IPS-11a (cell line): Measurements from ENCODE around the gene FFAR3.
"Not testable (repeated sequence)": the region's sequence is repeated elsewhere in the genome, so short reads cannot be mapped to it uniquely, and the experiment has no call there.

Source experiments
- H3K4me3 ChIP-seq: one replicate; pipeline ENCODE4 v1.5.1; 2013; ENCODE audit warnings: low read depth, low read length, control low read depth

The FFAR3 gene

DNA sequence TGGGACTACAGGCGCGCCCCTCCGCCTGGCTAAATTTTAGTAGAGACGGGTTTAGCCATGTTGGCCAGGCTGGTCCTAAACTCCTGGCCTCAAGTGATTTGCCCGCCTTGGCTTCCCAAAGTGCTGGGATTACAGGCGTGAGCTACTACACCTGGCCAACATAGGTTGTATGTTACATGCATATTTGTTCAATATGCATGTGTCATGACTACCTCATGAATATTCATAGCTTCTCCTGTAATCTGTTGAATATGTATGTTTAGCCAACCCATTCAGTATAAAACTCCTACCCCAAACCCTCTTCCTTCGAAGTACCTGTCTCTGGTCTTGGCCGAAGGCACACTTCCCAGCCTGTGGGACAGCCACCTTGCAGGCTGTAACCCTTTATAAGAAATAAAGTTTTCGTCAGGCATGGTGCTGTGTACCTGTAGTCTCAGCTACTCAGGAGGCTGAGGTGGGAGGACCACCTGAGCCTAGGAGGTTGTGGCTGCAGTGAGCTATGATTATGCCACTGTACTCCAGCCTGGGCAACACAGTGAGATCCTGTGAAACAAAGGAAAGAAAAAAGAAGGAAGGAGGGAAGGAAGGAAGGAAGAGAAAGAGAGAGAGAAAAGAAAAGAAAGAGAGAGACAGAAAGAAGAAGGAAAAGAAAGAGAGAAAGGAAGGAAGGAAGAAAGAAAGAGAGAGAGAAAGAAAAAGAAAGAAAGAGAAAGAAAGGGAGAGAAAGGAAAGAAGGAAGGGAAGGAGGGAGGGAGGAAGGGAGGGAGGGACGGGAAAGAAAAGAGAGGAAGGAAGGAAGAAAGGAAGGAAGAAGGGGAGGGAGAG lies 41.9 kb downstream of the FFAR3 start:
- no peak overlapping the region for H3K4me3 ChIP-seq

- H3K4me3 ChIP-seq: no peak overlapping the region
These were observed 42.5 kb downstream of the FFAR3 start for GRCh38 chr19:35400773-35401100.

GRCh38 chr19:35401416-35401815 lies 43.2 kb downstream of the FFAR3 start:
- H3K4me3 ChIP-seq: not testable (repeated sequence)

GRCh38 chr19:35403116-35403760 lies 45.0 kb downstream of the FFAR3 start:
- no peak overlapping the region for H3K4me3 ChIP-seq

DNA sequence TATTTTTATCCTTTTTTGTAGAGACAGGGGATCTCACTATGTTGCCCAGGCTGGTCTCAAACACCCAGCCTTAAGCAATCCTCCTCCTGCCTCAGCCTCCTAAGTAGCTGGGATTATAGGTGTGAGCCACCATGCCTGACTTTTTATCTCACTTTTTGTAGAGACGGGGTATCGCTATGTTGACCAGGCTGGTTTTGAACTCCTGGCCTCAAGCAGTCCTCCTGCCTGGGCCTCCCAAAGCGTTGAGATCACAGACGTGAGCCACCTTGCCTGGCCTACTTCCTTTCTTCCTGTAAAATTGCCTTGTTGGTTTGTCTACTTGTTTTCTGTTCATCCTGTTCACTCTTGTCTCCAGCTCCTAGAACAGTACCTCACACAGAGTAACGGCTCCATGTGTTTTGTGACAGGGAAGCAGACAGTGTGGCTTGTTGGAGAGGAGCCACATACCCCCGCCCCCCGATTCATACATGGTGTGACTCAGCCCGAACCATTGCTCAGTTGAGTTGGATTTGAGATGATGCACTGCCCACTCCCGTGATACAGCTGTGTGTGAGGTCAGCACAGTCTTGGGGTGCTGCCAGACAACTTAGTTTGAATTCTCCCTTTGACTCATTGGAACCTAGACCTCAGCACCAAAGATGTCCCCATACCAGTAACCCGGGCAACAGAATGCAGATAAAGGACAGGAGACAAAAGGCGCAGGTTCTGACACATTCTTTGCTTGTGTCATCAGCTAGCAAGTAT lies 46.8 kb downstream of the FFAR3 start:
- no peak overlapping the region for H3K4me3 ChIP-seq

GRCh38 chr19:35407619-35408018 lies 49.4 kb downstream of the FFAR3 start:
- no peak overlapping the region for H3K4me3 ChIP-seq

DNA sequence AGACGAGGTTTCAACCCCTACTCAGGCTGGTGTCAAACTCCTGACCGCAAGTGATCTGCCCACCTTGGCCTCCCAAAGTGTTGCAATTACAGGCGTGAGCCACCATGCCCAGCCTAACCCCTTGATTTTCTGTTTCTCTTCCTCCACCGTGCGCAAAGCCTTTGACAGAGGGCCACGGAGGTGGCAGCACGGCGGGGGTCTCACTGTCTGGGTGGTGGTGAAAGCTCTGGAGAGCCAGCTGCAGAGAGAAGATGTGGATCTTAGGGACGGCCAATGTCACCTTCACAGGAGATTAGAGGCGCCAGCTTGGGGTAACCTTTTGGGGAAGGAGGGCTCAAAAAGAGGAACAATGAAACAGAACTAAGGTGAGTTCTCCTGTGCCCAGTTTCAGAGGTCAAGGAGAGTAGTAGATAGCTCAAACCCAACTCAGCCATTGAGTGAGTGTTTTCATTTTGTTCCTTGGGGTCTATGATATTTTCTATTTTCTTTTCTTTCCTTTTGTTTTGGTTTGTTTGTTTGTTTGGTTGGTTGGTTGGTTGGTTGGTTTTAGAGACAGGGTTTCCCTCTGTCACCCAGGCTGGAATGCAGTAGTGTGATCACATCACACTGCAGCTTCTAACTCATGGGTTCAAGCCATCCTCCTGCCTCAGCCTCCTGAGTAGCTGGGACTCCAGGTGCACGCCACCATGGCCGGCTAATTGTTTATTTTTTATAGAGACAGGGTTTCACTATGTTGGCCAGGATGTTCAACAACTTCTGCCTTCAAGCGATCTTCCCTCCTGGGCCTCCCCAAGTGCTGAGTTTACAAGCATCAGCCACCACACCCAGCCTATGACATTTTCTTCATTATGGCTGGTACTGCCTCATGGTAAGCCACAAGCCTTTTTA lies 50.3 kb downstream of the FFAR3 start:
- H3K4me3 ChIP-seq: no peak overlapping the region

DNA sequence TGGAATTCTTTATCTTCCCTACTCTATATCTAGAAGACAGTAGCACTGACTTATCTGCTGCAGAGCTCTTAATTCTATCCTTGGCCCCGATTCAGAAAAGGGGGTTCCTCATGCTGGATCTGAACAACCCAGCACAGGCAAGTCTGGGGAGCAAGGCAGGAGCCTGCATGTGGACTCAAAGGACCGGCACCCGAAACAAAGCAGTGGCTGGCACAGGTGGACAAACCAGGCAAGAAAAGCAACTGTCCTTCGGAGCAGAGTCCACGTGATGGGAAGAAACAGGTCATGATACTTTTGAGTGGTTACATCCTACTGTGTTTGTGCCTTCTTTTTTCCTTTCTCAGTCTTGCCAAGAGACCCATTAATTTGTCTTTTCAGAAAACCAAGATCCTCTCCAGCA lies 50.9 kb downstream of the FFAR3 start:
- no peak overlapping the region for H3K4me3 ChIP-seq
